Motor neuron (in vitro differentiated cells): ENCODE results near the gene DLGAP4. TPM values are rescaled to one million over a fixed set of nuclear protein-coding genes. Genes with fewer than 3 reads are reported as not detected.

Experiments used
- ATAC-seq, 8 experiments: fragments of 200-7000 bp; cut with Tn5 transposase; replicated peaks in 6 of 8; 2 replicates each; pipeline ENCODE4 v1.8.0; 2021; ENCODE audit warnings: mild to moderate bottlenecking in 8 of 8, moderate library complexity in 8 of 8
- H3K27ac ChIP-seq, 2 donors: fragments of 250-450 bp; sonication (Bioruptor Pico); 2 replicates each; pipeline ENCODE4 v1.9.0; 2021; ENCODE audit warnings: antibody characterized with exemption in 2 of 2, mild to moderate bottlenecking in 2 of 2, moderate library complexity in 1 of 2
- H3K4me1 ChIP-seq, 2 donors: fragments of 250-450 bp; sonication (Bioruptor Pico); replicated peaks in 1 of 2; 2 replicates each; pipeline ENCODE4 v1.6.1; 2021; ENCODE audit warnings: antibody characterized with exemption in 2 of 2, mild to moderate bottlenecking in 2 of 2, moderate library complexity in 1 of 2
- H3K4me3 ChIP-seq, 5 donors: fragments of 250-450 bp; sonication (Bioruptor Pico); 2 replicates each; pipeline ENCODE4 v1.9.0; 2021; ENCODE audit warnings: antibody characterized with exemption in 5 of 5, mild to moderate bottlenecking in 5 of 5, moderate library complexity in 4 of 5
- WGBS, 10 experiments: fragments of 450-650 bp; shearing (Covaris generic); methylation state at CpG; one replicate each; pipeline ENCODE4 v1.0.0; 2022; 5-methylcytosine and 5-hydroxymethylcytosine counted together
- in situ Hi-C, 9 experiments: fragments of 400-800 bp; cut with MboI; loops; one replicate each; pipeline ENCODE4 v1.15.0; 2021; ENCODE audit warnings: low sequenced_read_pairs in 9 of 9, low pct_unique_long_range_greater_than_20kb in 2 of 9; ENCODE audit not compliant: unreplicated experiment in 9 of 9
- total RNA-seq, 8 experiments: library from RNA; unstranded; fragments of 300-600 nt; gene quantifications; 2 replicates each; pipeline versions ENCODE4 v1.2.3 to v1.2.4, GENCODE V29; 2022

The DLGAP4 gene
- total RNA-seq, 8 experiments from 2014 or later: 13.3 to 51.8 (median 40.0) TPM

- Histone ChIP-seq H3K4me1 (peaks cover 8 to 10% of the 10 kb centered on the region in 2 donors), H3K27ac (no peak overlapping the region), H3K4me3 (peak overlapping the region; percentile 46 to 80 (median 53))
- in situ Hi-C loops: no loop called here
- 13% methylated on average over 3 of the region's 70 CpGs; no CpG with 5 or more reads in 9 of the 10 experiments for WGBS, 10 experiments
- ATAC-seq: peak in 6 of 8 experiments; percentile 9 to 40 (median 12)
Measured at GRCh38 chr20:36306553-36307411, 643 bp downstream of the DLGAP4 start.

GRCh38 chr20:36307412-36308325, 1.5 kb downstream of the DLGAP4 start:
- Histone ChIP-seq H3K4me1 (peaks cover 8% of the 10 kb centered on the region in 2 donors), H3K27ac (no peak overlapping the region), H3K4me3 (peak overlapping the region; percentile 46 to 80 (median 53))
- peak in 5 of 8 experiments; percentile 42 to 68 (median 57) for ATAC-seq
- in situ Hi-C loops: no loop called here
- 10 to 100% (median 27%) methylated on average over 1 to 6 of the region's 21 CpGs; no CpG with 5 or more reads in 5 of the 10 experiments for WGBS, 10 experiments

DNA sequence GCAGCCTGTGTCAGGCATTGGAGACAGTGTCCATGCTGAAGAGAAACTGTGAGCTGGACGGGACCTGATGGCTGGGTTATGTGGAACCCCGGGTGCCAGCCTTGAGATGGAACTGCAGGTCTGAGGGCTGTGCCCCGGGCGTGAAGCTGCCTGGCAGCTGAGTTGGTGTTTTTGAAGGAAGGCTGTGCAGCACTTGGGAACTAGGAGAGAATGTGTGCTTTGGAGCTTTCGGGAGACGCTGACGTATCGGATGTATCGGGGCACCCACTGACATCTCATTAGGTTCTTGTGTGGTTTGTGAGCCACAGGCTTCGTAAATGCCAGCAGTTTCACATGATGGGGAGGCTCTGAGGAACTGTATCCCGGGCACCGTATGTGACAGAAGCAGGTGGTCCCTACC, 2.2 kb downstream of the DLGAP4 start:
- WGBS, 10 experiments: 0 to 96% (median 70%) methylated on average over 1 to 8 of the region's 12 CpGs; no CpG with 5 or more reads in 3 of the 10 experiments
- Histone ChIP-seq H3K27ac (no peak overlapping the region), H3K4me1 (peaks cover 7 to 8% of the 10 kb centered on the region in 2 donors), H3K4me3 (no peak overlapping the region)
- ATAC-seq: no peak
- in situ Hi-C loops: no loop called here

DNA sequence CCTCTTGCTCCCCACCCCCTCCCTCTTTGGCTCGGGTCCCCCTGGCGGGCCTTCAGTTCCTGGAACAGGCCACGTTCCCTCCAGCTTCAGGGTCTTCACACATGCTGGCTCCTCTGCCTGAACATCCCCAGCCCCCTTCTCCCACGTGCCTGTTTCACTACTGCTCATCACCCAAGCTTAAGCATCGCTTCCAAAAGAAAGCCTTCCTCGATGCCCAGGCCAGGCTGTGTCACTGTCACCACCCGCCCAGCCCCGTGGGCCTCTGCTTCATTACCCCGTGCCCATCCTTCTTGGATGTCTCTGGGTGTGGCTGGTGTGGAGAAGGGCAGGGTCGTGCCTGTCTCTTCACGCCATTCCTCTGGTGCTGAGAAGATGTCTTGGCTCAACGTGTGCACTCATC, 2.8 kb downstream of the DLGAP4 start:
- WGBS, 10 experiments: 73 to 100% methylated on average over 1 to 3 of the region's 12 CpGs; no CpG with 5 or more reads in 8 of the 10 experiments
- Histone ChIP-seq H3K4me1 (peaks cover 7 to 8% of the 10 kb centered on the region in 2 donors), H3K4me3 (no peak overlapping the region), H3K27ac (no peak overlapping the region)
- no peak for ATAC-seq
- in situ Hi-C loops: no loop called here

GRCh38 chr20:36309643-36310042, 3.5 kb downstream of the DLGAP4 start:
- Histone ChIP-seq H3K27ac (no peak overlapping the region), H3K4me3 (no peak overlapping the region), H3K4me1 (peaks cover 7 to 8% of the 10 kb centered on the region in 2 donors)
- 33 to 100% (median 69%) methylated on average over 1 to 3 of the region's 3 CpGs; no CpG with 5 or more reads in 4 of the 10 experiments for WGBS, 10 experiments
- no peak for ATAC-seq
- in situ Hi-C loops: no loop called here

DNA sequence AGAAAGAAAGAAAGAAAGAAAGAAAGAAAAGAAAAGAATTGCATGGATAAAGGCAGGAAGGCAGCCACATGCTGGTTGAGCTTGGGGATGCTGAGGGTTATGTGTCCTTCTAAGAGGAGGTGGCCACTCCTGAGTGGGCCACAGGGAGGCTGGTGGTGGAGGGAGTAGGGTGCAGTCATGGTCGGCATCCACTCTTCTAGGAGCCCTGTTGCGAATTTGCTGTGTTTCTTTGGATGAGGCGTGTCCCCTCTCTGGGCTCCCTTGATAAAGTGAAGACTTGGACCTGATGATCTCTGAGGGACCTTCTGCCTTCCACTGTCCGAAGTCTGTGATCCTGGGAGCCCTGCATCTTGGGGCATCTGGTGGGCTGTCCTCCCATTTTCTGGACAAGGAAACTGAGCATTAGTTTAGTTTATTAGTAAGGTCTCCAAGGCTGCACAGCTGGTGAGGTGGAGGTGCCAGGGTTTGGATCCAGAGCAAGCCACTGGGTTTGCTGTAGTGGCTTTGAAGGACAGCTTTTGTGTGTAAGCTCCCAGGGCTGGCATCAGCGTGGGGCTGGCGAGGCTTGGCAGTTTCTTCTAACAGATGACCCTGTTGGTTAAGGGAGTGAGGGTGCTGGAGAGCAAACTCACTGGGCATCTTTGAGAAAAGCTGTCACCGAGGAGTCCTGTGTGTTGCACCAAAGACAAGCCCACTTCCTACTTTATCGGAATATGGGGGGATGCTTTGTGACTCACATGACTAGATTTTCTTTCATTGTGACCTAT, 4.3 kb downstream of the DLGAP4 start:
- in situ Hi-C loops: no loop called here
- WGBS, 10 experiments: 0 to 91% (median 22%) methylated on average over 1 to 8 of the region's 8 CpGs; no CpG with 5 or more reads in 4 of the 10 experiments
- peaks cover 7 to 8% of the 10 kb centered on the region in 2 donors for H3K4me1 ChIP-seq
- no peak overlapping the region for H3K4me3 ChIP-seq
- ATAC-seq: no peak
- no peak overlapping the region for H3K27ac ChIP-seq

GRCh38 chr20:36311141-36311853, 5.2 kb downstream of the DLGAP4 start:
- peaks cover 7 to 8% of the 10 kb centered on the region in 2 donors for H3K4me1 ChIP-seq
- no peak overlapping the region for H3K4me3 ChIP-seq
- WGBS, 10 experiments: 16 to 90% (median 70%) methylated on average over 1 to 9 of the region's 17 CpGs; no CpG with 5 or more reads in 2 of the 10 experiments
- peak in 1 of 8 experiments; percentile 21 for ATAC-seq
- H3K27ac ChIP-seq: no peak overlapping the region
- in situ Hi-C loops: no loop called here

DNA sequence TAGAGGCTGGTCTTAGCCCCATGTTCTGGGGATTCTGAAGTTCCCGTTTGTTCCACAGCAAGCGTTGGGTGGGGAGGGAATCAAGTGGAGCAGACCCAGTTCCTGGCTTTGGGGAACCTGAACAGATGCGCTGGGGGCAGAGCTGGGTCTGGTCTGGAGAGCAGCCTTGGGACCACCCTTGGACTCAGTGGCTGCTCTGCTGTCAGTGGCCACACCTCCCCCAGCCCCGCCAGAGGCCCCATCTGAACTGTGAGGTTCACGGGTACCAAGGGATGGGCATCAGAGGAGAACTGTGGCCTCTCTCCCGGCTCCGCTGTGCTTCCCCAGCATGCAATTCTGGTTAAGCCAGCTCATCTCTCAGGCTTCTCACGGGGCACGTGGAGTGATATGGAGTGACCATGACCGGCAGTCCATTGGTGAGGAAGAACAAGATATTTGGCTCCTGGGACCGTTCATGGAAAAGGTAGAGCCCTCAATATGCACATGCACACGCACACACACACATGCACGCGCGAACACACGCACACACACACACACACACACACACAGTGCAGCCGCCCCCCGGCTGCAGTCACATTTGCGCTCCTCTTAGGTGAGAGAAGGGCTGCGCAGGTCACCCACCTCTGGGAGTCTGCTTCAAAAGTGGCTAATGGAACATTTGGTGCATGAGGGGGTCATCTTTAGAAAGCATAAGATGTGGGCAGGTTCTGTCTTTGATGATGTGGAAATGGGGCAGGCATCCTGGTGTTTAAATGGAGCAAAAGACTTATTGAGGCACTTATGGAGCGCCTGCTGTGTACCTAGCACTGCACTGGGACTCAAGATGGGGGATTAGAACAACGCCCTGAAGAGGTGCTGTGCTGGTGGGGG, 6.0 kb downstream of the DLGAP4 start:
- Histone ChIP-seq H3K27ac (no peak overlapping the region), H3K4me1 (peaks cover 5 to 8% of the 10 kb centered on the region in 2 donors), H3K4me3 (no peak overlapping the region)
- in situ Hi-C loops: no loop called here
- no peak for ATAC-seq
- WGBS, 10 experiments: 29 to 90% (median 70%) methylated on average over 3 to 9 of the region's 22 CpGs; no CpG with 5 or more reads in 4 of the 10 experiments

DNA sequence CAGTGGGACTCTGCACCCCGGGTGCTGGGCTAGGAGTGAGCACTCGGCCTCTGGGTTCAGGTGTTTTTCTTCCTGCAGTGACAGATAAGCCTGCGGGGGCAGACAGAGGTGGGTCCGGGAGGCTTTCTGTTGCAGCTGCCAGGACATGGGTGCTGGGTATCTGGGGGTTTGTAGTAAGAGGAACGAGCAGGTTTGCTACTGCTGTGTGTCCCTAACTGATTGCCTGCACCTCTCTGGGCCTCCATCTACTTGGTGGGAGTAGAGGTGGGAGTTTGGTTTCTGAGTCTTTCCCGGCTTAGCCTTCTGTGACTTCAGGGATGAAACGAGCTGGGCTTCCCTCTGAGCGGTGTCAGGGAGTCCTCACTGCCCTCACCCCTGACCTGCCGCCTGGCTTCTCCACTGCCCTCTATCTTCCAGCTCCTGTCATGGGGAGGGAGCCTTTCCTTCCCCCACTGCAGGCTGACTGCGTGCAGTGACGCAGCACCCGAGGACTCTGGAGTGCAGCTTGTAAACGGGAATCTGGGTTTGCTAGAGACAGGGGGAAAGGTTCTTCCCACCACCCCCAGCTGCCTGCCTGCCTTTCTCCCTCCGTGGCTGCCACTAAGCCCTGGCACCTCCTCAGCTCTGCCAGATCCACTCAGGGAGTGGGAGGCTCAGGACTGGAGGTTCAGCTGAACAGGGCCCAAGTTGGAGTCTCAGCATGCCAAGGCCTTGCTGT, 6.7 kb downstream of the DLGAP4 start:
- in situ Hi-C loops: no loop called here
- ATAC-seq: no peak
- WGBS, 10 experiments: 0 to 90% (median 51%) methylated on average over 1 to 10 of the region's 14 CpGs; no CpG with 5 or more reads in 3 of the 10 experiments
- no peaks in the 10 kb centered on the region for H3K4me1 ChIP-seq
- no peak overlapping the region for H3K27ac ChIP-seq
- H3K4me3 ChIP-seq: no peak overlapping the region

GRCh38 chr20:36313476-36313875, 7.3 kb downstream of the DLGAP4 start:
- no peak for ATAC-seq
- in situ Hi-C loops: no loop called here
- no CpG with 5 or more reads among the region's 3 CpGs for WGBS, 10 experiments
- H3K4me3 ChIP-seq: no peak overlapping the region
- H3K27ac ChIP-seq: no peak overlapping the region
- no peaks in the 10 kb centered on the region for H3K4me1 ChIP-seq

DNA sequence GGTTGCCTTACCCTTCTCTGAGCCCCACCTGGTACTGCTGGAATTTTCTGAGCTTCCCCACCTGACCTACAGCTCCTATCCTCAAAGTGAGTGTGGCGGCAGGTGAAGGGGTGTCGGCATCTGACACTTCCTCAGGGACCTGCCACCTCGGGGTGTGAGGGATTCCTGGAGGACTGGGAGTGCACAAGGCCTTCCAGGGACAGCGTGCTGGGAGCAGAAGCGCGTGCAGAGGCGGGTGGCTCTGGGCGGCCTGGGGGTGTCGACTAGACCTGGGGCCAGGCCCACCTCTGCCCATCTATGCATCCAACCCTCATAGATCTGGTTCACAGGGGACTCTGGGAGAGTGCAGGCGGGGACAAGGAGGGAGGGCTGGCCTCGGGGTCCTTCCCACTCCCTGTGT, 7.8 kb downstream of the DLGAP4 start:
- Histone ChIP-seq H3K27ac (no peak overlapping the region), H3K4me1 (no peaks in the 10 kb centered on the region), H3K4me3 (no peak overlapping the region)
- WGBS, 10 experiments: 0 to 72% (median 56%) methylated on average over 2 to 5 of the region's 11 CpGs; no CpG with 5 or more reads in 7 of the 10 experiments
- in situ Hi-C loops: no loop called here
- ATAC-seq: no peak
